SK-MEL-5 (cell line): Measurements from ENCODE around the gene RNASEH2C. TPM values are rescaled to one million over a fixed set of nuclear protein-coding genes. Genes with fewer than 3 reads are reported as not detected.
A peak's percentile ranks its signal among the peaks of the same experiment; 100 is the strongest.
"Not testable (repeated sequence)": the region's sequence is repeated elsewhere in the genome, so short reads cannot be mapped to it uniquely, and the experiment has no call there.

Experiments used
- DNase-seq: peaks from one replicate; pipeline ENCODE4 v3.0.0-alpha.2; 2016; ENCODE audit warnings: low read depth, low spot score
- in situ Hi-C: cut with HindIII; loops from 2 replicates; pipeline ENCODE4 v1.10.0; 2016; ENCODE audit warnings: low sequenced_read_pairs, high pct_unique_total_duplicates, low pct_unique_long_range_greater_than_20kb
- polyA plus RNA-seq, 2 experiments: library from polyadenylated mRNA; depleted of rRNA; stranded (reverse); fragments of >200 nt; gene quantifications; 2 replicates each; pipeline ENCODE4 v1.2.3, GENCODE V29; 2015
- total RNA-seq: library from RNA; depleted of rRNA; stranded (reverse); fragments of >200 nt; shearing (Covaris generic); gene quantifications from 2 replicates; pipeline ENCODE4 v1.2.3, GENCODE V29; 2014; rRNA removed

The RNASEH2C gene
- 35.1 and 37.4 TPM in 2 replicates for total RNA-seq
- polyA plus RNA-seq (2015; cell fraction: cytosol; rRNA removed): 48.1 and 58.1 TPM in 2 replicates
- polyA plus RNA-seq (2015; cell fraction: nucleus; rRNA removed): 56.7 and 60.6 TPM in 2 replicates

DNA sequence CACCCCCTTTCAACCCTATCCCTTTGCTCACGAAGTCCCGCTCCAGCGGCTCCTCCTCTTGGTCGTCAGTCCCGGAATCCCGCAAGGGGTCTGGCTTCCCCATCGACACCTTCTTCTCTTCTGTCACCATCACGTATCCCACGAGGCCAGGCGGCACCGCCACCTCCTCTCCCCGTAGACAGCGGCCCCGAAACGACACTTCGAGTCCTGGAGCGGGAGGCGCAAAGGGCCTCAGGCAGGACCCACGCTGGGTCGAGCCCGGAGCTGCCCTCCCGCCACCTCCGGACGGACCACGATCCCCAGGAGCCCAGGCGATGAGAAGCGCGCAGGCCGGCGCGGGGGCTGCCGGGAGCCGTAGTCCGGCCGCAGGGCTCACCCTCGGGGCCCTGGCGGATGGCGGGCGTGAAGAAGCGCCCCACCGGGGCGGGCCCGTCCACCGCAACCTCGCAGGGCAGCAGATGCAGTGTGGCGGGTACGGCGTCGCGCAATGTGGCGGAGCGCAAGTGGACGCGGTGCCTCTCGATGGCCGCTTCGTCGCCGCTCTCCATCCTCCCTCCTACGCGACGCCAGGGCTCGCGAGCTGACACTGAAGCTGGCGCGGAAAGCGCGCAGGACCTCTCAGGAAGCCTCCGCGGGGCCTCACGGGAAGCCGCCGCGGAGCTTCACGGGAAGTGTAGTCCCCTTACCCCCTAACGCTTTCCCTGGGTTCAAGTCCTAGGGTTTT, at the start of gene RNASEH2C:
TSS of gene RNASEH2C (minus strand) at position 588 of the 724 bp plus-strand sequence. CDS start at position 548, 40 bp downstream.
- DNase-seq: peak; percentile 72
- in situ Hi-C loops: no loop called here

- DNase-seq, in situ Hi-C loops: not testable (repeated sequence)
Measured at GRCh38 chr11:65767806-65768205, 47.2 kb upstream of the RNASEH2C start.

- DNase-seq: no peak
- in situ Hi-C loops: no loop called here
Measured at GRCh38 chr11:65767406-65767805, 46.8 kb upstream of the RNASEH2C start.

- DNase-seq: no peak
- in situ Hi-C loops: no loop called here
Measured at GRCh38 chr11:65766535-65766934, 45.9 kb upstream of the RNASEH2C start.

DNA sequence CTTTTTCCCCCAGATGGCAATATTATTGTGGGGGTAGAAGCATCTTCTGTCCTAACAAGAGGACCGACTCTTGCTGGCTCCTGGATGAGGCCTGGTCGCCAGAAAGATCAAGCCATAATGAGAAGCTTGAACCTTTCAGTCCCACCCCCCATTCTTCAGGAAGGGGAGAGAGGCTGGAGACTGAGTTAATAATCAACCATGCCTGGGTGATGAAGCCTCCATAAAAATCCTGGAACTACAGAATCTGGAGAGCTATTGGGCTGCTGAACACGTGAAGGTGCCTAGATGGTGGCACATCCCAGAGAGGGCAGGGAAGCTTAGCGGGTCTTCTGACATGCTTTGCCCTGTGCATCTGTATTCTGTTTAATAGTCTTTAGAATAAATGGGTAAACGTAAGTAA, 43.8 kb upstream of the RNASEH2C start:
- in situ Hi-C loops: no loop called here
- DNase-seq: no peak

DNA sequence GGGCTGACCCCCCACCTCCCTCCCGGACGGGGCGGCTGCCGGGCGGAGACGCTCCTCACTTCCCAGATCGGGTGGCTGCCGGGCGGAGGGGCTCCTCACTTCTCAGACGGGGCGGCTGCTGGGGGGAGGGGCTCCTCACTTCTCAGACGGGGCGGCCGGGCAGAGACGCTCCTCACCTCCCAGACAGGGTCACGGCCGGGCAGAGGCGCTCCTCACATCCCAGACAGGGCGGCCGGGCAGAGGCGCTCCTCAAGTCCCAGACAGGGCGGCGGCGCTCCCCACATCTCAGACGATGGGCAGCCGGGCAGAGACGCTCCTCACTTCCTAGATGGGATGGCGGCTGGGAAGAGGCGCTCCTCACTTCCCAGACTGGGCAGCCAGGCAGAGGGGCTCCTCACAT, 42.2 kb upstream of the RNASEH2C start:
- DNase-seq, in situ Hi-C loops: not testable (repeated sequence)

GRCh38 chr11:65762169-65762568, 41.6 kb upstream of the RNASEH2C start:
- in situ Hi-C loops, DNase-seq: not testable (repeated sequence)

DNA sequence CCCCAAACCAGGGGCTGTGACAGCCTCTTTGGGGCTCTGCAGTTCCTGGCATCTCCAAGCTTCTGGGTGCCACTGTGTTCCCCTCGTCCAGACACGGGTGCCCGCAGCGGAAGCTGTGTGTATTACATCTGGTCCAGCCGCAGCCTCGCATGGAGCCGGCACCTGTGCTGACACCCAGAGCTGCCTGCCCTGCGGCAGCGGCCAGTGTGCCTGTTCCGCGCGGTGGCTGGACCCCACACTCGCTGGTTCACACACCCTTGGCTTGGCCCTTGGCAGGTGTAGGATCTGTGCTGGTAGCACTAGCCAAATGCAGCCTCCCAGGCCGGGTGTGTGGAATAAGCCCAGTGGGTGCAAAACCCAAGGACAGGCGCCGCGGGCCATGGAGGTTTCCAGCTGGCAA, 24.5 kb upstream of the RNASEH2C start:
- DNase-seq: no peak
- in situ Hi-C loops: no loop called here

GRCh38 chr11:65744699-65745042, 24.1 kb upstream of the RNASEH2C start:
- DNase-seq: no peak
- in situ Hi-C loops: no loop called here

- peak; percentile 70 for DNase-seq
- in situ Hi-C loops: no loop called here
Measured at GRCh38 chr11:65744026-65744698, 23.6 kb upstream of the RNASEH2C start.

GRCh38 chr11:65743681-65744025, 23.1 kb upstream of the RNASEH2C start:
- in situ Hi-C loops: no loop called here
- no peak for DNase-seq

- in situ Hi-C loops: no loop called here
- DNase-seq: no peak
Measured at GRCh38 chr11:65742353-65742752, 21.8 kb upstream of the RNASEH2C start.

GRCh38 chr11:65741185-65741584, 20.6 kb upstream of the RNASEH2C start:
- in situ Hi-C loops: no loop called here
- no peak for DNase-seq

- in situ Hi-C loops: no loop called here
- no peak for DNase-seq
Measured at GRCh38 chr11:65739022-65739421, 18.4 kb upstream of the RNASEH2C start.

DNA sequence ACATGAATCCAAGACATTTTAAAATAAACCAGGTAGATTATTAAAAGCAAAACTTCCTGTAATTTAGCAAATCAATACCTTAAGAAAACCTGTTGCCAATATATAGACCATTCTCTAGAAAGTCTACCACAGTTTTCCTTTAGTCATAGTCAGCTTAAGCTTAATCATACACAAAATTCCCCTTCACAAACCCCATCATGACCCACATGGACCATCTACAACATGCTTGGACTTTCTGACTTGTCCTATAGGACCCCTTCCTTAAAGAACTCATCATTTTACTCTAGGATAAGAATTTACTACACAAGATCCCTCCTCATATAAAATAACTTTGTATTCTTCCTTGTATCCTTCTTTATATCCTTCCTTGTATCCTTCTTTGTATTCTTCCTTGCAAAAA, 16.2 kb upstream of the RNASEH2C start:
- DNase-seq: no peak
- in situ Hi-C loops: no loop called here

GRCh38 chr11:65735111-65735510, 14.5 kb upstream of the RNASEH2C start:
- DNase-seq, in situ Hi-C loops: not testable (repeated sequence)

- in situ Hi-C loops: no loop called here
- no peak for DNase-seq
Measured at GRCh38 chr11:65730461-65730860, 9.9 kb upstream of the RNASEH2C start.

DNA sequence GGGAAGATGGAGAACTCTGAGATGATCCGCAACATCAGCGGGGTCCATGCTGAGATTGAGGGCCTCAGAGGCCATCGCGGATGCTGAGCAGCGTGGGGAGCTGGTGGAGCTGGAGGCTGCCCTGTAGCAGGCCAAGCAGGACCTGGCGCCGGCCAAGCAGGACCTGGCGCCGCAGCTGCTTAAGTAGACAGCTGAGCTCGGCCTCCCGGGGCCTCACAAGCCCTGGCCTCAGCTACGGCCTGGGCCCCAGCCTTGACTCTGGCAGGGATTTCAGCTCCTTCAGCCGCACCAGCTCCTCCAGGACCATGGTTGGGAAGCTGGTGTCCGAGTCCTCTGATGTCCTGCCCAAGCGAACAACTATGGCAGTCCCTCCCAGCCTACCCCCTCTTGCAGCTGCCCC, 7.3 kb upstream of the RNASEH2C start:
- in situ Hi-C loops: no loop called here
- DNase-seq: no peak

DNA sequence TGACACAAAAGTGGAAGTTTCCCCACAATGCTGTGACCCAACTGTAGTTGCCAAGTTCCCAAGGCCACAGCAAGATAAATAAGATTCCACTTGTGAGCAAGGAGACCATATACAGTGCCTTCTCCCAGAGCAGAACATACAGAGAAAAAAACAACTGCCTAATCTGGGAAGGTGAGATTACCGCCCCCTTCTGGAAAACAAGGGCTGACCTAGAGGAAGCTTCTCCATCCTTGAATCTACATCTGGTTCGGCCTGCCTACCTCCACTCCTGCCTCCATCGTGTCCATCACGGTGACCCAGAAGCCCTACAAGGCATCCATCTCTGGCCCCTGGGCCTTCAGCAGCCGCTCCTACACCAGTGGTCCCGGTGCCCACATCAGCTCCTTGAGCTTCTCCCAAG, 6.1 kb upstream of the RNASEH2C start:
- in situ Hi-C loops: no loop called here
- peak; percentile 18 for DNase-seq
